ENCODE results near the gene SNX25.

The SNX25 gene

GRCh38 chr4:185213877-185214276, 4.5 kb downstream of the SNX25 start:
- TF ChIP-seq CTCF (IDR thresholded peaks at IDR 0.05; ENCODE audit: borderline replicate concordance, insufficient read depth, low read depth, low read length): no peak

GRCh38 chr4:185215261-185215660, 5.9 kb downstream of the SNX25 start:
- H3K4me3 ChIP-seq (ENCODE audit: low read depth, low read length): no peak overlapping the region
- no peak for TF ChIP-seq CTCF (IDR thresholded peaks at IDR 0.05; ENCODE audit: borderline replicate concordance, insufficient read depth, low read depth, low read length)

More at GRCh38 chr4:185213877-185214276, 4.5 kb downstream of the SNX25 start:
- peak overlapping the region; percentile 88 for H3K4me3 ChIP-seq (ENCODE audit: low read depth, low read length)

GRCh38 chr4:185217408-185217975, 8.1 kb downstream of the SNX25 start:
- TF ChIP-seq CTCF (IDR thresholded peaks at IDR 0.05; ENCODE audit: borderline replicate concordance, insufficient read depth, low read depth, low read length): no peak
- H3K4me3 ChIP-seq (ENCODE audit: low read depth, low read length): no peak overlapping the region

- TF ChIP-seq CTCF (IDR thresholded peaks at IDR 0.05; ENCODE audit: borderline replicate concordance, insufficient read depth, low read depth, low read length): no peak
These were observed 8.9 kb downstream of the SNX25 start for GRCh38 chr4:185218312-185218711.

GRCh38 chr4:185219551-185220344, 10.3 kb downstream of the SNX25 start:
- no peak overlapping the region for H3K4me3 ChIP-seq (ENCODE audit: low read depth, low read length)
- no peak for TF ChIP-seq CTCF (IDR thresholded peaks at IDR 0.05; ENCODE audit: borderline replicate concordance, insufficient read depth, low read depth, low read length)

More at GRCh38 chr4:185218312-185218711, 8.9 kb downstream of the SNX25 start:
- H3K4me3 ChIP-seq (ENCODE audit: low read depth, low read length): no peak overlapping the region

GRCh38 chr4:185221491-185221890, 12.1 kb downstream of the SNX25 start:
- TF ChIP-seq CTCF (IDR thresholded peaks at IDR 0.05; ENCODE audit: borderline replicate concordance, insufficient read depth, low read depth, low read length): no peak
- no peak overlapping the region for H3K4me3 ChIP-seq (ENCODE audit: low read depth, low read length)

GRCh38 chr4:185221912-185222311, 12.5 kb downstream of the SNX25 start:
- no peak for TF ChIP-seq CTCF (IDR thresholded peaks at IDR 0.05; ENCODE audit: borderline replicate concordance, insufficient read depth, low read depth, low read length)
- H3K4me3 ChIP-seq (ENCODE audit: low read depth, low read length): no peak overlapping the region
